IMR-90 (cell line): ENCODE results near the gene MID1. TPM values are rescaled to one million over a fixed set of nuclear protein-coding genes. Genes with fewer than 3 reads are reported as not detected.

Experiments
- ATAC-seq: fragments of 200-7000 bp; cut with Tn5 transposase; 2 replicates; pipeline ENCODE4 v1.9.1; 2020; ENCODE audit warnings: low read depth, mild to moderate bottlenecking, moderate library complexity
- BruUV-seq: library from RNA; stranded (reverse); fragments of 400-500 nt; replicated peaks from 2 replicates; lab custom pipeline; 2021; lab: Mats Ljungman, UMichigan
- CTCF ChIA-PET: fragments of 300-600 bp; formaldehyde crosslinking; extraction: SDS; loops from one replicate; lab custom pipeline; 2021; ENCODE audit warnings: antibody characterized with exemption; lab: Yijun Ruan, JAX
- POLR2A ChIA-PET: fragments of 300-600 bp; sonication (Branson Sonifier 250); formaldehyde crosslinking; loops from one replicate; lab custom pipeline; 2022; ENCODE audit warnings: antibody characterized with exemption; ENCODE audit not compliant: unreplicated experiment; lab: Charles Lee
- DNase-seq: peaks from one replicate; pipeline ENCODE4 v3.0.0; 2013
- H2AFZ ChIP-seq: replicated peaks from 2 replicates; pipeline ENCODE3; 2013; ENCODE audit warnings: low read length, mild to moderate bottlenecking; ENCODE audit not compliant: poor library complexity
- H2AK5ac ChIP-seq: 2 replicates; pipeline ENCODE4 v1.6.1; 2013; ENCODE audit warnings: low read depth, low read length, inconsistent platforms
- H2AK9ac ChIP-seq: replicated peaks from 2 replicates; pipeline ENCODE3; 2013; ENCODE audit warnings: mild to moderate bottlenecking, low read depth, low read length, moderate library complexity; ENCODE audit not compliant: poor library complexity
- H2BK120ac ChIP-seq: 2 replicates; pipeline ENCODE4 v1.6.1; 2013; ENCODE audit warnings: low read depth, low read length, inconsistent platforms
- H2BK15ac ChIP-seq: 3 replicates; pipeline ENCODE4 v1.6.1; 2013; ENCODE audit warnings: low read depth, low read length, inconsistent platforms
- H2BK20ac ChIP-seq: 2 replicates; pipeline ENCODE4 v1.6.1; 2013; ENCODE audit warnings: low read depth, mild to moderate bottlenecking, inconsistent platforms, low read length, moderate library complexity
- H2BK5ac ChIP-seq: 2 replicates; pipeline ENCODE4 v1.6.1; 2013; ENCODE audit warnings: mild to moderate bottlenecking, low read depth, low read length, inconsistent platforms; ENCODE audit not compliant: poor library complexity, severe bottlenecking
- H3K14ac ChIP-seq: replicated peaks from 2 replicates; pipeline ENCODE4 v1.6.1; 2013; ENCODE audit warnings: low read depth, low read length, inconsistent platforms
- H3K18ac ChIP-seq: 2 replicates; pipeline ENCODE4 v1.6.1; 2013; ENCODE audit warnings: low read depth, low read length, control low read depth
- H3K23ac ChIP-seq: 2 replicates; pipeline ENCODE4 v1.6.1; 2013; ENCODE audit warnings: low read depth, low read length, inconsistent platforms
- H3K27ac ChIP-seq: 2 replicates; pipeline ENCODE4 v1.5.1; 2013; ENCODE audit warnings: mild to moderate bottlenecking, control low read depth, low read length; ENCODE audit not compliant: insufficient read depth
- H3K27me3 ChIP-seq: 2 replicates; pipeline ENCODE4 v1.6.1; 2013; ENCODE audit warnings: low read length; ENCODE audit not compliant: control insufficient read depth, insufficient read depth
- H3K36me3 ChIP-seq: 2 replicates; pipeline ENCODE4 v1.6.1; 2013; ENCODE audit warnings: low read length, mixed read lengths; ENCODE audit not compliant: control insufficient read depth, insufficient read depth
- H3K4ac ChIP-seq: 2 replicates; pipeline ENCODE4 v1.6.1; 2013; ENCODE audit warnings: low read depth, low read length, inconsistent platforms
- H3K4me1 ChIP-seq: 2 replicates; pipeline ENCODE4 v1.6.1; 2013; ENCODE audit warnings: low read length, mixed read lengths; ENCODE audit not compliant: control insufficient read depth, insufficient read depth
- H3K4me2 ChIP-seq: 2 replicates; pipeline ENCODE4 v1.6.1; 2013; ENCODE audit warnings: low read depth, mild to moderate bottlenecking, control low read depth, low read length, moderate library complexity
- H3K4me3 ChIP-seq: 2 replicates; pipeline ENCODE4 v1.5.1; 2013; ENCODE audit warnings: low read depth, mild to moderate bottlenecking, control low read depth, low read length, moderate library complexity; ENCODE audit not compliant: insufficient read depth
- H3K56ac ChIP-seq: 2 replicates; pipeline ENCODE4 v1.6.1; 2013; ENCODE audit warnings: low read length, inconsistent platforms; ENCODE audit not compliant: insufficient read depth; ENCODE audit errors: extremely low read depth
- H3K79me1 ChIP-seq, 2 experiments: 2 replicates each; pipeline ENCODE4 v1.6.1; 2013; ENCODE audit warnings: low read length in 2 of 2, inconsistent platforms in 1 of 2, low read depth in 1 of 2
- H3K9ac ChIP-seq: 2 replicates; pipeline ENCODE4 v1.6.1; 2013; ENCODE audit warnings: low read depth, low read length, control low read depth
- H3K9me1 ChIP-seq: 2 replicates; pipeline ENCODE4 v1.6.1; 2013; ENCODE audit warnings: low read length, inconsistent platforms; ENCODE audit not compliant: insufficient read depth
- H3K9me3 ChIP-seq: 2 replicates; pipeline ENCODE4 v1.6.1; 2013; ENCODE audit warnings: low read length; ENCODE audit not compliant: control insufficient read depth, insufficient read depth
- H4K20me1 ChIP-seq: 2 replicates; pipeline ENCODE4 v1.6.1; 2013; ENCODE audit warnings: low read length, inconsistent platforms; ENCODE audit not compliant: insufficient read depth
- H4K5ac ChIP-seq: 2 replicates; pipeline ENCODE4 v1.6.1; 2013; ENCODE audit warnings: mild to moderate bottlenecking, low read depth, low read length, control low read depth
- H4K8ac ChIP-seq, 2 experiments: 2 replicates each; pipeline ENCODE4 v1.6.1; 2013; ENCODE audit warnings: low read depth in 2 of 2, low read length in 2 of 2, control low read depth in 1 of 2, inconsistent platforms in 1 of 2
- H4K91ac ChIP-seq: 2 replicates; pipeline ENCODE4 v1.6.1; 2013; ENCODE audit warnings: low read depth, low read length, inconsistent platforms; ENCODE audit not compliant: insufficient read depth
- BHLHE40 ChIP-seq: fragments of 150-350 bp; IDR thresholded peaks from 2 replicates; pipeline ENCODE4 v1.6.1; 2016; ENCODE audit warnings: mild to moderate bottlenecking, low read depth, low read length
- CEBPB ChIP-seq: IDR thresholded peaks from 2 replicates; pipeline ENCODE4 v1.6.1; 2012; ENCODE audit warnings: low read depth, low read length, improper control_type of control experiment
- CHD1 ChIP-seq: IDR thresholded peaks from 2 replicates; pipeline ENCODE4 v1.6.1; 2012; ENCODE audit warnings: low read depth, low read length, improper control_type of control experiment
- FOS ChIP-seq: fragments of 150-350 bp; IDR thresholded peaks from 2 replicates; pipeline ENCODE4 v1.6.1; 2016; ENCODE audit warnings: low read depth, low read length
- MAZ ChIP-seq: IDR thresholded peaks from 2 replicates; pipeline ENCODE4 v1.6.1; 2012; ENCODE audit warnings: low read depth, mild to moderate bottlenecking, low read length, improper control_type of control experiment, moderate library complexity, borderline replicate concordance
- MXI1 ChIP-seq: IDR thresholded peaks from 2 replicates; pipeline ENCODE4 v1.6.1; 2012; ENCODE audit warnings: low read depth, mild to moderate bottlenecking, low read length, moderate library complexity, borderline replicate concordance
- NFE2L2 ChIP-seq: fragments of 150-350 bp; IDR thresholded peaks from 2 replicates; pipeline ENCODE4 v1.6.1; 2016; ENCODE audit warnings: low read depth, mild to moderate bottlenecking, low read length
- POLR2A ChIP-seq: IDR thresholded peaks from 2 replicates; pipeline ENCODE4 v1.6.1; 2012; ENCODE audit warnings: mild to moderate bottlenecking, low read depth, low read length
- RAD21 ChIP-seq: IDR thresholded peaks from 2 replicates; pipeline ENCODE4 v1.6.1; 2012; ENCODE audit warnings: low read length, improper control_type of control experiment
- RCOR1 ChIP-seq: IDR thresholded peaks from 2 replicates; pipeline ENCODE4 v1.6.1; 2012; ENCODE audit warnings: mild to moderate bottlenecking, low read length, improper control_type of control experiment; ENCODE audit not compliant: insufficient replicate concordance
- RFX5 ChIP-seq: IDR thresholded peaks from 2 replicates; pipeline ENCODE4 v1.8.0; 2012; ENCODE audit warnings: low read depth, mild to moderate bottlenecking, low read length, moderate library complexity
- SMC3 ChIP-seq: fragments of 150-350 bp; IDR thresholded peaks from 2 replicates; pipeline ENCODE4 v1.6.1; 2016; ENCODE audit warnings: low read depth, mild to moderate bottlenecking, antibody characterized with exemption, low read length, moderate library complexity
- WGBS, 2 experiments: methylation state at CpG; one replicate each; pipeline versions ENCODE4 v1.1.5 to v1.1.7; 2013; ENCODE audit warnings: missing lambda C conversion rate in 2 of 2; ENCODE audit not compliant: insufficient read length in 1 of 2; ENCODE audit errors: extremely low coverage in 2 of 2; 5-methylcytosine and 5-hydroxymethylcytosine counted together
- dilution Hi-C: fragments of 300-500 bp; cut with HindIII; formaldehyde crosslinking; loops from one replicate; pipeline ENCODE4 v1.14.3; 2018; ENCODE audit warnings: low sequenced_read_pairs; ENCODE audit not compliant: unreplicated experiment
- in situ Hi-C: fragments of 300-500 bp; cut with MboI; formaldehyde crosslinking; loops from 3 replicates; pipeline ENCODE4 v1.14.3; 2019; ENCODE audit warnings: low sequenced_read_pairs, inconsistent platforms, mixed read lengths
- intact Hi-C: fragments of 100-400 bp; cut with micrococcal nuclease; formaldehyde crosslinking; loops from 2 replicates; pipeline ENCODE4 v1.10.0; 2022
- polyA plus RNA-seq, 3 experiments: library from polyadenylated mRNA; depleted of rRNA; stranded (reverse); fragments of >200 nt; gene quantifications; 2 replicates each; pipeline ENCODE4 v1.2.3, GENCODE V29; 2012; ENCODE audit warnings: low replicate concordance in 1 of 3
- total RNA-seq: library from RNA; depleted of rRNA; stranded (reverse); fragments of >200 nt; gene quantifications from 2 replicates; pipeline ENCODE4 v1.2.3, GENCODE V29; 2012
- TF ChIP-seq, protein P1 (sequence below): fragments of 150-350 bp; IDR thresholded peaks from 2 replicates; pipeline ENCODE4 v1.6.1; 2017; ENCODE audit warnings: mild to moderate bottlenecking, antibody characterized with exemption, low read length, low read depth
- TF ChIP-seq, protein P2 (sequence below): fragments of 150-350 bp; IDR thresholded peaks from 2 replicates; pipeline ENCODE4 v1.6.1; 2016; ENCODE audit warnings: low read depth, mild to moderate bottlenecking, low read length, moderate library complexity, borderline replicate concordance
- TF ChIP-seq, protein P3 (sequence below): conservative IDR thresholded peaks from 2 replicates; pipeline ENCODE4 v1.5.1; 2012; ENCODE audit warnings: mild to moderate bottlenecking, low read depth, low read length, improper control_type of control experiment

The MID1 gene
- total and polyA plus RNA-seq, 2 of the 4 experiments (the other 2 are of a cell fraction): 37.2 to 106 TPM

DNA sequence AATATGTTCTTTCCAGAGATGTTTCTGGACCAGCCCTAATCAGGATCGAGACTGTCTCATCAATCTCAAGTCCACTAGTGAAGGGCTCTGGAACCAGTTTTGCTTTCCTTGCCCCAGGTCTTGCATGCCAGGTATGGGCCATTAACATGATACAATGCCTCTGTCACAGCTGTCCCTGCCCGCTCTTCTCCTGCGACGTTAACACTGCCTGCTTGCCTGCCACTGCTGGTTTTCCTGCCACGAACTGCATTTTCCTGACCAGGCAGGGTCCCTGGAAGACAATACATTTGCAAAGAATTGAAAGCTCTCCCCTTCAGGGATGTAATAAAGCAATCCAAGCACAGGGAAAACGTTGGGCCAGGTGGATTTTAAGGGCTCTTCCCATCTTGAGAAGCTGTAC is 200.3 kb downstream of the MID1 start:
- TF ChIP-seq, protein P1, sequence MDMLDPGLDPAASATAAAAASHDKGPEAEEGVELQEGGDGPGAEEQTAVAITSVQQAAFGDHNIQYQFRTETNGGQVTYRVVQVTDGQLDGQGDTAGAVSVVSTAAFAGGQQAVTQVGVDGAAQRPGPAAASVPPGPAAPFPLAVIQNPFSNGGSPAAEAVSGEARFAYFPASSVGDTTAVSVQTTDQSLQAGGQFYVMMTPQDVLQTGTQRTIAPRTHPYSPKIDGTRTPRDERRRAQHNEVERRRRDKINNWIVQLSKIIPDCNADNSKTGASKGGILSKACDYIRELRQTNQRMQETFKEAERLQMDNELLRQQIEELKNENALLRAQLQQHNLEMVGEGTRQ: no peak
- TF ChIP-seq RAD21 (no peak), RFX5 (no peak), RCOR1 (no peak), CHD1 (no peak), SMC3 (no peak), FOS (no peak), CEBPB (no peak), MAZ (no peak), POLR2A (no peak), NFE2L2 (no peak), BHLHE40 (no peak), MXI1 (no peak)
- TF ChIP-seq, protein P2, sequence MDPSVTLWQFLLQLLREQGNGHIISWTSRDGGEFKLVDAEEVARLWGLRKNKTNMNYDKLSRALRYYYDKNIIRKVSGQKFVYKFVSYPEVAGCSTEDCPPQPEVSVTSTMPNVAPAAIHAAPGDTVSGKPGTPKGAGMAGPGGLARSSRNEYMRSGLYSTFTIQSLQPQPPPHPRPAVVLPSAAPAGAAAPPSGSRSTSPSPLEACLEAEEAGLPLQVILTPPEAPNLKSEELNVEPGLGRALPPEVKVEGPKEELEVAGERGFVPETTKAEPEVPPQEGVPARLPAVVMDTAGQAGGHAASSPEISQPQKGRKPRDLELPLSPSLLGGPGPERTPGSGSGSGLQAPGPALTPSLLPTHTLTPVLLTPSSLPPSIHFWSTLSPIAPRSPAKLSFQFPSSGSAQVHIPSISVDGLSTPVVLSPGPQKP: no peak
- TF ChIP-seq, protein P3, sequence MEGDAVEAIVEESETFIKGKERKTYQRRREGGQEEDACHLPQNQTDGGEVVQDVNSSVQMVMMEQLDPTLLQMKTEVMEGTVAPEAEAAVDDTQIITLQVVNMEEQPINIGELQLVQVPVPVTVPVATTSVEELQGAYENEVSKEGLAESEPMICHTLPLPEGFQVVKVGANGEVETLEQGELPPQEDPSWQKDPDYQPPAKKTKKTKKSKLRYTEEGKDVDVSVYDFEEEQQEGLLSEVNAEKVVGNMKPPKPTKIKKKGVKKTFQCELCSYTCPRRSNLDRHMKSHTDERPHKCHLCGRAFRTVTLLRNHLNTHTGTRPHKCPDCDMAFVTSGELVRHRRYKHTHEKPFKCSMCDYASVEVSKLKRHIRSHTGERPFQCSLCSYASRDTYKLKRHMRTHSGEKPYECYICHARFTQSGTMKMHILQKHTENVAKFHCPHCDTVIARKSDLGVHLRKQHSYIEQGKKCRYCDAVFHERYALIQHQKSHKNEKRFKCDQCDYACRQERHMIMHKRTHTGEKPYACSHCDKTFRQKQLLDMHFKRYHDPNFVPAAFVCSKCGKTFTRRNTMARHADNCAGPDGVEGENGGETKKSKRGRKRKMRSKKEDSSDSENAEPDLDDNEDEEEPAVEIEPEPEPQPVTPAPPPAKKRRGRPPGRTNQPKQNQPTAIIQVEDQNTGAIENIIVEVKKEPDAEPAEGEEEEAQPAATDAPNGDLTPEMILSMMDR: no peak
- dilution Hi-C loops: no loop called here
- Histone ChIP-seq H4K20me1 (no peaks in the 10 kb centered on the region), H3K9me3 (peaks cover 4% of the 10 kb centered on the region), H3K4ac (no peak overlapping the region), H3K27ac (no peak overlapping the region), H2AK9ac (no peak overlapping the region), H3K4me3 (no peak overlapping the region), H3K4me2 (no peak overlapping the region), H2BK120ac (no peak overlapping the region), H3K23ac (no peak overlapping the region), H3K14ac (no peak overlapping the region), H2BK15ac (no peak overlapping the region), H3K9ac (no peak overlapping the region), H2BK5ac (no peak overlapping the region), H3K18ac (no peak overlapping the region), H3K9me1 (no peaks in the 10 kb centered on the region), H4K91ac (no peak overlapping the region), H2BK20ac (no peak overlapping the region), H3K79me1 (no peaks in the 10 kb centered on the region), H3K56ac (no peak overlapping the region), H3K4me1 (peaks cover 3% of the 10 kb centered on the region), H3K27me3 (no peaks in the 10 kb centered on the region), H2AFZ (no peak overlapping the region), H4K5ac (no peak overlapping the region), H2AK5ac (no peak overlapping the region), H4K8ac (no peak overlapping the region), H3K36me3 (no peaks in the 10 kb centered on the region)
- ChIA-PET CTCF (no interaction called here), POLR2A (no interaction called here)
- no TSS peak for BruUV-seq
- ATAC-seq (no peak), DNase-seq (no peak)
- in situ Hi-C loops: no loop called here
- 68% methylated on average over 4 of the region's 6 CpGs; no CpG with 5 or more reads in 1 of the 2 experiments for WGBS, 2 experiments
- intact Hi-C loops: no loop called here
